ENCODE measurements around the gene PRTN3. TPM values are rescaled to one million over a fixed set of nuclear protein-coding genes. Genes with fewer than 3 reads are reported as not detected.

The PRTN3 gene
- polyA plus RNA-seq, 1 experiment: not detected

- Histone ChIP-seq H3K4me3 (ENCODE audit: low read depth, low read length) (no peak overlapping the region), H3K27ac (ENCODE audit: low read depth, low read length) (no peak overlapping the region), H3K9me3 (ENCODE audit: control insufficient read depth, insufficient read depth, low read length) (peaks cover 6% of the 10 kb centered on the region; the same call in 1 of the 2 replicates), H3K27me3 (ENCODE audit: control insufficient read depth, insufficient read depth, low read length) (peaks cover 5% of the 10 kb centered on the region)
- no peak for DNase-seq (ENCODE audit: low read depth, low spot score)
- no peak for TF ChIP-seq CTCF (IDR thresholded peaks at IDR 0.05; ENCODE audit: low read depth, low read length)
- ChIA-PET POLR2A (interaction anchor here (0.7 kb wide), 1 partner anchor 21 kb away, joined by 3 read pairs; no protein-coding TSS in a partner anchor), CTCF (interaction anchor here (0.7 kb wide), 2 partner anchors 64 to 351 kb away, joined by 4 to 7 read pairs; no protein-coding TSS in a partner anchor)
Measured at GRCh38 chr19:858284-858683, 17.5 kb downstream of the PRTN3 start.

- ChIA-PET CTCF (interaction anchor here (0.7 kb wide), 1 partner anchor 63 kb away, joined by 7 read pairs; no protein-coding TSS in a partner anchor), POLR2A (interaction anchor here (1.6 kb wide), 1 partner anchor 55 kb away, joined by 4 read pairs; no protein-coding TSS in a partner anchor)
- DNase-seq (ENCODE audit: low read depth, low spot score): no peak
- Histone ChIP-seq H3K27me3 (ENCODE audit: control insufficient read depth, insufficient read depth, low read length) (peaks cover 3% of the 10 kb centered on the region), H3K4me3 (ENCODE audit: low read depth, low read length) (peak within 1 kb of the TSS; percentile 49), H3K27ac (ENCODE audit: low read depth, low read length) (no peak within 1 kb of the TSS), H3K9me3 (ENCODE audit: control insufficient read depth, insufficient read depth, low read length) (peaks cover 6% of the 10 kb centered on the region; the same call in 1 of the 2 replicates)
- TF ChIP-seq CTCF (IDR thresholded peaks at IDR 0.05; ENCODE audit: low read depth, low read length): no peak
Measured at GRCh38 chr19:858868-859843, 18.4 kb downstream of the PRTN3 start, which contains the start of gene CFD. TSS of gene CFD (plus strand) at chr19:859664. CDS start at chr19:859690, 26 bp downstream.

- ChIA-PET CTCF (interaction anchor here (0.6 kb wide), 1 partner anchor 140 kb away, joined by 3 read pairs; no protein-coding TSS in a partner anchor), POLR2A (interaction anchor here (0.7 kb wide), 1 partner anchor 10 kb away, joined by 4 read pairs; no protein-coding TSS in a partner anchor)
- TF ChIP-seq CTCF (IDR thresholded peaks at IDR 0.05; ENCODE audit: low read depth, low read length): no peak
- Histone ChIP-seq H3K4me3 (ENCODE audit: low read depth, low read length) (no peak overlapping the region), H3K27me3 (ENCODE audit: control insufficient read depth, insufficient read depth, low read length) (peaks cover 3% of the 10 kb centered on the region), H3K9me3 (ENCODE audit: control insufficient read depth, insufficient read depth, low read length) (peaks cover 6% of the 10 kb centered on the region; the same call in 1 of the 2 replicates), H3K27ac (ENCODE audit: low read depth, low read length) (no peak overlapping the region)
- no peak for DNase-seq (ENCODE audit: low read depth, low spot score)
Measured at GRCh38 chr19:861141-861755, 20.4 kb downstream of the PRTN3 start.

- no peak for TF ChIP-seq CTCF (IDR thresholded peaks at IDR 0.05; ENCODE audit: low read depth, low read length)
Measured at GRCh38 chr19:861756-862580, 21.2 kb downstream of the PRTN3 start.

More at GRCh38 chr19:861756-862580, 21.2 kb downstream of the PRTN3 start:
- Histone ChIP-seq H3K27me3 (ENCODE audit: control insufficient read depth, insufficient read depth, low read length) (peaks cover 3% of the 10 kb centered on the region), H3K9me3 (ENCODE audit: control insufficient read depth, insufficient read depth, low read length) (peaks cover 6% of the 10 kb centered on the region; the same call in 1 of the 2 replicates), H3K4me3 (ENCODE audit: low read depth, low read length) (no peak overlapping the region), H3K27ac (ENCODE audit: low read depth, low read length) (no peak overlapping the region)
- no peak for DNase-seq (ENCODE audit: low read depth, low spot score)
- ChIA-PET CTCF (interaction anchor here (0.6 kb wide), 1 partner anchor 139 kb away, joined by 3 read pairs; no protein-coding TSS in a partner anchor), POLR2A (interaction anchor here (0.7 kb wide), 1 partner anchor 11 kb away, joined by 4 read pairs; no protein-coding TSS in a partner anchor)

Data from AG04450 (cell line).